ENCODE measurements around the gene SPEF2. TPM values are rescaled to one million over a fixed set of nuclear protein-coding genes. Genes with fewer than 3 reads are reported as not detected.
"Not testable (repeated sequence)": the region's sequence is repeated elsewhere in the genome, so short reads cannot be mapped to it uniquely, and the experiment has no call there.

Gene SPEF2
- polyA plus RNA-seq, 1 donor from 2014 or later, result not detected

- no peaks in the 10 kb centered on the region for H3K27me3 Mint-ChIP-seq
- H3K4me1 Mint-ChIP-seq, result no peaks in the 10 kb centered on the region
- H3K9me3 Mint-ChIP-seq, result no peaks in the 10 kb centered on the region
- no peaks in the 10 kb centered on the region for H3K36me3 Mint-ChIP-seq
- no peak overlapping the region for H3K27ac Mint-ChIP-seq
- H3K4me3 Mint-ChIP-seq, result no peak overlapping the region
Measured at GRCh38 chr5:35671541-35672295, 54.1 kb downstream of the SPEF2 start.

GRCh38 chr5:35672296-35672655 lies 54.6 kb downstream of the SPEF2 start:
- H3K4me1 Mint-ChIP-seq, H3K27me3 Mint-ChIP-seq, H3K27ac Mint-ChIP-seq, H3K36me3 Mint-ChIP-seq, H3K9me3 Mint-ChIP-seq, H3K4me3 Mint-ChIP-seq: not testable (repeated sequence)

- H3K27me3 Mint-ChIP-seq, result no peaks in the 10 kb centered on the region
- no peaks in the 10 kb centered on the region for H3K4me1 Mint-ChIP-seq
- no peak overlapping the region for H3K27ac Mint-ChIP-seq
- H3K4me3 Mint-ChIP-seq, result no peak overlapping the region
- no peaks in the 10 kb centered on the region for H3K36me3 Mint-ChIP-seq
- H3K9me3 Mint-ChIP-seq, result no peaks in the 10 kb centered on the region
Measured at GRCh38 chr5:35672995-35673394, 55.3 kb downstream of the SPEF2 start.

- no peak overlapping the region for H3K4me3 Mint-ChIP-seq
- no peaks in the 10 kb centered on the region for H3K36me3 Mint-ChIP-seq
- no peak overlapping the region for H3K27ac Mint-ChIP-seq
Measured at GRCh38 chr5:35674049-35674448, 56.4 kb downstream of the SPEF2 start.

GRCh38 chr5:35675392-35675791 lies 57.7 kb downstream of the SPEF2 start:
- Mint-ChIP-seq H3K27ac (no peak overlapping the region), H3K4me1 (peaks cover 0 to 1% (median 0%) of the 10 kb centered on the region in 3 donors), H3K9me3 (no peaks in the 10 kb centered on the region), H3K36me3 (no peaks in the 10 kb centered on the region), H3K27me3 (no peaks in the 10 kb centered on the region), H3K4me3 (no peak overlapping the region)

More at GRCh38 chr5:35674049-35674448, 56.4 kb downstream of the SPEF2 start:
- H3K27me3 Mint-ChIP-seq, result no peaks in the 10 kb centered on the region
- H3K9me3 Mint-ChIP-seq, result no peaks in the 10 kb centered on the region
- no peaks in the 10 kb centered on the region for H3K4me1 Mint-ChIP-seq

GRCh38 chr5:35677878-35678277 lies 60.2 kb downstream of the SPEF2 start:
- no peaks in the 10 kb centered on the region for H3K36me3 Mint-ChIP-seq
- H3K9me3 Mint-ChIP-seq, result no peaks in the 10 kb centered on the region
- H3K4me1 Mint-ChIP-seq, result peaks cover 0 to 1% (median 0%) of the 10 kb centered on the region in 3 donors
- no peak overlapping the region for H3K4me3 Mint-ChIP-seq
- H3K27me3 Mint-ChIP-seq, result no peaks in the 10 kb centered on the region
- H3K27ac Mint-ChIP-seq, result no peak overlapping the region

- Mint-ChIP-seq H3K36me3 (no peaks in the 10 kb centered on the region), H3K4me1 (peaks cover 0 to 1% (median 0%) of the 10 kb centered on the region in 3 donors), H3K27me3 (no peaks in the 10 kb centered on the region), H3K4me3 (no peak overlapping the region), H3K27ac (no peak overlapping the region), H3K9me3 (no peaks in the 10 kb centered on the region)
Measured at GRCh38 chr5:35678661-35679060, 61.0 kb downstream of the SPEF2 start.

- Mint-ChIP-seq H3K27me3 (no peaks in the 10 kb centered on the region), H3K4me3 (no peak overlapping the region), H3K27ac (no peak overlapping the region), H3K9me3 (peaks cover 0 to 2% (median 0%) of the 10 kb centered on the region in 3 donors), H3K4me1 (peaks cover 0 to 1% (median 0%) of the 10 kb centered on the region in 3 donors), H3K36me3 (no peaks in the 10 kb centered on the region)
Measured at GRCh38 chr5:35679357-35679756, 61.7 kb downstream of the SPEF2 start.

GRCh38 chr5:35681911-35682310 lies 64.2 kb downstream of the SPEF2 start:
- H3K27ac Mint-ChIP-seq, result no peak overlapping the region
- H3K27me3 Mint-ChIP-seq, result no peaks in the 10 kb centered on the region
- H3K9me3 Mint-ChIP-seq, result peaks cover 0 to 2% (median 0%) of the 10 kb centered on the region in 3 donors
- H3K4me3 Mint-ChIP-seq, result no peak overlapping the region
- H3K36me3 Mint-ChIP-seq, result no peaks in the 10 kb centered on the region
- peaks cover 0 to 1% (median 0%) of the 10 kb centered on the region in 3 donors for H3K4me1 Mint-ChIP-seq

- no peak overlapping the region for H3K4me3 Mint-ChIP-seq
- no peaks in the 10 kb centered on the region for H3K36me3 Mint-ChIP-seq
Measured at GRCh38 chr5:35683466-35683865, 65.8 kb downstream of the SPEF2 start.

GRCh38 chr5:35685161-35685560 lies 67.5 kb downstream of the SPEF2 start:
- H3K27me3 Mint-ChIP-seq, result no peaks in the 10 kb centered on the region
- H3K4me3 Mint-ChIP-seq, result no peak overlapping the region
- no peaks in the 10 kb centered on the region for H3K36me3 Mint-ChIP-seq
- H3K4me1 Mint-ChIP-seq, result no peaks in the 10 kb centered on the region
- H3K27ac Mint-ChIP-seq, result no peak overlapping the region
- H3K9me3 Mint-ChIP-seq, result peaks cover 0 to 2% (median 2%) of the 10 kb centered on the region in 3 donors

More at GRCh38 chr5:35683466-35683865, 65.8 kb downstream of the SPEF2 start:
- Mint-ChIP-seq H3K9me3 (peaks cover 0 to 2% (median 0%) of the 10 kb centered on the region in 3 donors), H3K27me3 (no peaks in the 10 kb centered on the region), H3K27ac (no peak overlapping the region), H3K4me1 (peaks cover 0 to 1% (median 0%) of the 10 kb centered on the region in 3 donors)

GRCh38 chr5:35687961-35688360 lies 70.3 kb downstream of the SPEF2 start:
- Mint-ChIP-seq H3K9me3 (peaks cover 0 to 2% (median 2%) of the 10 kb centered on the region in 3 donors), H3K4me1 (no peaks in the 10 kb centered on the region), H3K4me3 (no peak overlapping the region), H3K36me3 (no peaks in the 10 kb centered on the region), H3K27me3 (no peaks in the 10 kb centered on the region), H3K27ac (no peak overlapping the region)

GRCh38 chr5:35694481-35694880 lies 76.8 kb downstream of the SPEF2 start:
- H3K36me3 Mint-ChIP-seq, result no peaks in the 10 kb centered on the region
- peaks cover 0 to 2% (median under 1%) of the 10 kb centered on the region in 3 donors for H3K9me3 Mint-ChIP-seq
- no peaks in the 10 kb centered on the region for H3K27me3 Mint-ChIP-seq
- H3K27ac Mint-ChIP-seq, result no peak overlapping the region
- H3K4me3 Mint-ChIP-seq, result no peak overlapping the region
- peaks cover 0 to 2% (median 0%) of the 10 kb centered on the region in 3 donors for H3K4me1 Mint-ChIP-seq

GRCh38 chr5:35698047-35698808 lies 80.6 kb downstream of the SPEF2 start:
- Mint-ChIP-seq H3K27me3 (no peaks in the 10 kb centered on the region), H3K36me3 (no peaks in the 10 kb centered on the region), H3K27ac (no peak overlapping the region), H3K4me3 (no peak overlapping the region), H3K9me3 (peaks cover 0 to 2% (median 0%) of the 10 kb centered on the region in 3 donors), H3K4me1 (peaks cover 0 to 2% (median 0%) of the 10 kb centered on the region in 3 donors)

- H3K27ac Mint-ChIP-seq, result no peak overlapping the region
- no peaks in the 10 kb centered on the region for H3K27me3 Mint-ChIP-seq
- no peak overlapping the region for H3K4me3 Mint-ChIP-seq
Measured at GRCh38 chr5:35707659-35708058, 90.0 kb downstream of the SPEF2 start.

More at GRCh38 chr5:35707659-35708058, 90.0 kb downstream of the SPEF2 start:
- Mint-ChIP-seq H3K36me3 (no peaks in the 10 kb centered on the region), H3K9me3 (no peaks in the 10 kb centered on the region), H3K4me1 (no peaks in the 10 kb centered on the region)
